Activated CD4-positive, alpha-beta T cell treated with anti-CD3 and anti-CD28 coated beads, Interleukin-2, amount 10 ng/mL, durations not matched to agents 7 days and 5 days (primary cell): ENCODE results near the gene NR5A2. TPM values are rescaled to one million over a fixed set of nuclear protein-coding genes. Genes with fewer than 3 reads are reported as not detected.
A peak's percentile ranks its signal among the peaks of the same experiment; 100 is the strongest.

ENCODE experiments used
- CTCF ChIA-PET: fragments of 350-600 bp; sonication (Branson Sonifier 250); formaldehyde crosslinking; loops from one replicate; lab custom pipeline; 2021; ENCODE audit warnings: antibody characterized with exemption; lab: Charles Lee
- POLR2A ChIA-PET: fragments of 350-600 bp; sonication (Branson Sonifier 250); formaldehyde crosslinking; loops from one replicate; lab custom pipeline; 2021; ENCODE audit warnings: antibody characterized with exemption; lab: Charles Lee
- DNase-seq: peaks from one replicate; pipeline ENCODE4 v3.0.0-alpha.2; 2020
- H3K27ac Mint-ChIP-seq: one replicate; pipeline ENCODE4 v1.8.0; 2021; ENCODE audit warnings: mild to moderate bottlenecking, moderate library complexity, mixed read lengths
- H3K27me3 Mint-ChIP-seq: one replicate; pipeline ENCODE4 v1.8.0; 2021; ENCODE audit warnings: mixed read lengths
- H3K36me3 Mint-ChIP-seq: one replicate; pipeline ENCODE4 v1.8.0; 2021; ENCODE audit warnings: low read depth, mixed read lengths
- H3K4me1 Mint-ChIP-seq: one replicate; pipeline ENCODE4 v1.8.0; 2021; ENCODE audit warnings: mixed read lengths
- H3K4me3 Mint-ChIP-seq: one replicate; pipeline ENCODE4 v1.8.0; 2021; ENCODE audit warnings: mild to moderate bottlenecking, moderate library complexity, mixed read lengths
- H3K9me3 Mint-ChIP-seq: one replicate; pipeline ENCODE4 v1.8.0; 2021; ENCODE audit warnings: mixed read lengths
- total RNA-seq, 2 experiments: library from RNA; stranded (reverse); gene quantifications; one replicate each; pipeline ENCODE4 v1.2.3, GENCODE V29; 2021

Gene NR5A2
- total RNA-seq, 2 experiments from 2014 or later = not detected

- no peak overlapping the region for H3K27ac Mint-ChIP-seq
- no peak for DNase-seq
- no peaks in the 10 kb centered on the region for H3K9me3 Mint-ChIP-seq
- ChIA-PET POLR2A (no interaction called here), CTCF (interaction anchor here (0.6 kb wide), 1 partner anchor 877 kb away, joined by 3 read pairs; no protein-coding TSS in a partner anchor)
- no peak overlapping the region for H3K4me3 Mint-ChIP-seq
- H3K4me1 Mint-ChIP-seq = peaks cover 4% of the 10 kb centered on the region
- H3K27me3 Mint-ChIP-seq = peaks cover 17% of the 10 kb centered on the region
- no peaks in the 10 kb centered on the region for H3K36me3 Mint-ChIP-seq
Observed at GRCh38 chr1:200124309-200124708, 96.8 kb downstream of the NR5A2 start.

- POLR2A ChIA-PET = no interaction called here
- Mint-ChIP-seq H3K9me3 (no peaks in the 10 kb centered on the region), H3K36me3 (no peaks in the 10 kb centered on the region)
Observed at GRCh38 chr1:200128081-200128480, 100.6 kb downstream of the NR5A2 start.

DNA sequence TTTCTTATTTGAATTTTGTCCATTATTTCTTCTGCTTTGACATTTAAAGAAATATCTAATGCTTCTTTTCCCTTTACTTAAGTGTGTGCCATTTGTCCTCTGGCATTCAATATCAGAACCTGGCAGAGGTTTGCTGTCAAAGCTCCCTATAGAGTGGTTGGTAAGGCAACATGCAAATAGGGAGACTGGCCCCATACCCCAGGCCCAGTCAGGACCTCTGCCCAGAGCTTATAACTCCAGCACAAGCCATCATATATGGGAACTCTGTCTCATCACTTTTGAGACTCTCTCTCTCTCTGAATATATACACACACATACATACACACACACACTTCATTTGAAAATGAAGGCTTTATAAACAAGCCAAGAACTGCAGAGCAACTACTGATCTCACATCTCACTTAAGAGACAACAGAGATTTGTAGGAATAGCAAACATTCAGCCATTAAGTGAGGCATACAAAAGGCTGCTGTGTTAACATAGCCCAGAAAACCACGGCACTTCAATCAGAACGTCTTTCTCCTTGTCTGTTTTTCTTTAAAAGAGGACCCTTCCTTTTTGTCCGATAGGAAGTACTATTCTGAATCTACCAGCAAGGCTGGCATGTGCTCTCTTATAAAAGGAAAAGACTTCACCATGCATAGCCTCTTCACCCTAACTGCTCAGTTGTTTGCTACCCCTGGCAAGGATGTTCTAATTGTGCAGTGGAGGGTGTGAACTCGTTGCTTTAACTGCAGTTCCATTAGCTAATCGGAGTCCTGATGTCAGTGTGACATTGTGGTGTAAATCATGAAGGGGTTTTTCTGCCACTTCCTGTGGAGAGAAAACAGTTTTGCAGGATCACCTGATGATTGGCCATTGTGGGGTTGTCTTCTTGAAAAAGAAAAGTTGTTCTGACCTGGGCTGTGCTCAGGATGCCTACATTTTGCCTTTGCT lies 101.7 kb downstream of the NR5A2 start:
- DNase-seq = peak; percentile 38
- H3K9me3 Mint-ChIP-seq = no peaks in the 10 kb centered on the region
- ChIA-PET POLR2A (no interaction called here), CTCF (interaction anchor here (0.9 kb wide), 1 partner anchor 147 kb away, joined by 3 read pairs; no protein-coding TSS in a partner anchor)
- H3K36me3 Mint-ChIP-seq = no peaks in the 10 kb centered on the region
- peaks cover 14% of the 10 kb centered on the region for H3K4me1 Mint-ChIP-seq
- no peaks in the 10 kb centered on the region for H3K27me3 Mint-ChIP-seq
- H3K4me3 Mint-ChIP-seq = no peak overlapping the region
- no peak overlapping the region for H3K27ac Mint-ChIP-seq

More at GRCh38 chr1:200128081-200128480, 100.6 kb downstream of the NR5A2 start:
- peaks cover 14% of the 10 kb centered on the region for H3K4me1 Mint-ChIP-seq
- H3K27me3 Mint-ChIP-seq = peaks cover under 1% of the 10 kb centered on the region
- no peak overlapping the region for H3K27ac Mint-ChIP-seq
- DNase-seq = no peak
- CTCF ChIA-PET = no interaction called here
- no peak overlapping the region for H3K4me3 Mint-ChIP-seq

- Mint-ChIP-seq H3K27ac (no peak overlapping the region), H3K4me1 (peaks cover 14% of the 10 kb centered on the region), H3K36me3 (no peaks in the 10 kb centered on the region), H3K27me3 (no peaks in the 10 kb centered on the region), H3K4me3 (no peak overlapping the region), H3K9me3 (no peaks in the 10 kb centered on the region)
- POLR2A ChIA-PET = no interaction called here
- no peak for DNase-seq
- CTCF ChIA-PET = interaction anchor here (0.6 kb wide), 1 partner anchor 123 kb away, joined by 4 read pairs; no protein-coding TSS in a partner anchor
Observed at GRCh38 chr1:200130552-200130951, 103.0 kb downstream of the NR5A2 start.

- POLR2A ChIA-PET = no interaction called here
- Mint-ChIP-seq H3K9me3 (no peaks in the 10 kb centered on the region), H3K27me3 (no peaks in the 10 kb centered on the region), H3K36me3 (no peaks in the 10 kb centered on the region), H3K4me1 (peaks cover 14% of the 10 kb centered on the region), H3K4me3 (no peak overlapping the region), H3K27ac (no peak overlapping the region)
- CTCF ChIA-PET = interaction anchor here (0.8 kb wide), 1 partner anchor 13 kb away, joined by 3 read pairs; no protein-coding TSS in a partner anchor
- no peak for DNase-seq
Observed at GRCh38 chr1:200131551-200132125, 104.1 kb downstream of the NR5A2 start.

- H3K27me3 Mint-ChIP-seq = no peaks in the 10 kb centered on the region
- no peak overlapping the region for H3K27ac Mint-ChIP-seq
- DNase-seq = no peak
- ChIA-PET CTCF (no interaction called here), POLR2A (no interaction called here)
- no peaks in the 10 kb centered on the region for H3K9me3 Mint-ChIP-seq
- H3K4me1 Mint-ChIP-seq = peaks cover 14% of the 10 kb centered on the region
- no peaks in the 10 kb centered on the region for H3K36me3 Mint-ChIP-seq
- H3K4me3 Mint-ChIP-seq = no peak overlapping the region
Observed at GRCh38 chr1:200133123-200133522, 105.6 kb downstream of the NR5A2 start.

DNA sequence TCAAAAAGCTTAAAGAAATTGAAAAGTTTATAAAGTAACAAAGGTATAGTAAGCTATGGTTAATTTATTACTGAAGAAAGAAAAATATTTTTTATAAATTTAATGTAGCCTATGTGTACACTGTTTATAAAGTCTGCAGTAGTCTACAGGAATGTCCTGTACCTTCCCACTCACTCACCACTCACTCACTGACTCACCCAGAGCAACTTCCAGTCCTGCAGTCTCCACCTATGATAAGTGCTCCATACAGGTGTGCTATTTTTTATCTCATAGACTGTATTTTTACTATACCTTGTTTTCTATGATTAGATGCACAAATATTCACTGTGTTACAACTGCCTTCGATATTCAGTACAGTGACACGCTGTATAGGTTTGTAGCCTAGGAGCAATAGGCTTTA lies 106.6 kb downstream of the NR5A2 start:
- H3K27me3 Mint-ChIP-seq = peaks cover 1% of the 10 kb centered on the region
- CTCF ChIA-PET = no interaction called here

DNA sequence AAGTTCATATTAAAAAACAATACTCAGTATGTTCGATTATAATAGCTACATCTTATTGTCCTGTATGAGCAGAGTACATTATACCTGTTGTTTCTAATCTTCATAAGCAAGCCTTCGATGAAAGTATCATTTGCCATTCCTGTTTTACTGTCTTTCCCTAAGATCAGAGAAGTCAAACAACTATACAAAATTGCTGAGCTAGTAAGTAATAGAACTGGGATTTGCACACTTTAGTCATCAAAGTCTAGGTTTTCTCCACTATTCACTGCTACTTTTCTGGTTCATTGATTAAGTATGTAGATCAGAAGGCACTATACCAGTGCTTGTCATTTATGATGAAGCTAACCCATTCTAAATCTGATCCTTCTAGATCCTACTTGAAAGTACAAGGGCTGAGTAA lies 108.9 kb downstream of the NR5A2 start:
- H3K27ac Mint-ChIP-seq = no peak overlapping the region
- no peak overlapping the region for H3K4me3 Mint-ChIP-seq
- no peaks in the 10 kb centered on the region for H3K4me1 Mint-ChIP-seq
- H3K27me3 Mint-ChIP-seq = peaks cover 4% of the 10 kb centered on the region
- DNase-seq = no peak
- ChIA-PET POLR2A (no interaction called here), CTCF (no interaction called here)
- H3K9me3 Mint-ChIP-seq = no peaks in the 10 kb centered on the region
- H3K36me3 Mint-ChIP-seq = no peaks in the 10 kb centered on the region

More for the DNA sequence above, 106.6 kb downstream of the NR5A2 start:
- H3K36me3 Mint-ChIP-seq = no peaks in the 10 kb centered on the region
- POLR2A ChIA-PET = no interaction called here
- H3K4me3 Mint-ChIP-seq = no peak overlapping the region
- no peaks in the 10 kb centered on the region for H3K9me3 Mint-ChIP-seq
- peaks cover 12% of the 10 kb centered on the region for H3K4me1 Mint-ChIP-seq
- no peak for DNase-seq
- H3K27ac Mint-ChIP-seq = no peak overlapping the region

- DNase-seq = peak; percentile 44
- peaks cover 4% of the 10 kb centered on the region for H3K27me3 Mint-ChIP-seq
- ChIA-PET POLR2A (no interaction called here), CTCF (no interaction called here)
- H3K27ac Mint-ChIP-seq = no peak overlapping the region
- no peaks in the 10 kb centered on the region for H3K4me1 Mint-ChIP-seq
- H3K36me3 Mint-ChIP-seq = no peaks in the 10 kb centered on the region
- no peaks in the 10 kb centered on the region for H3K9me3 Mint-ChIP-seq
- no peak overlapping the region for H3K4me3 Mint-ChIP-seq
Observed at GRCh38 chr1:200139661-200140250, 112.2 kb downstream of the NR5A2 start.

DNA sequence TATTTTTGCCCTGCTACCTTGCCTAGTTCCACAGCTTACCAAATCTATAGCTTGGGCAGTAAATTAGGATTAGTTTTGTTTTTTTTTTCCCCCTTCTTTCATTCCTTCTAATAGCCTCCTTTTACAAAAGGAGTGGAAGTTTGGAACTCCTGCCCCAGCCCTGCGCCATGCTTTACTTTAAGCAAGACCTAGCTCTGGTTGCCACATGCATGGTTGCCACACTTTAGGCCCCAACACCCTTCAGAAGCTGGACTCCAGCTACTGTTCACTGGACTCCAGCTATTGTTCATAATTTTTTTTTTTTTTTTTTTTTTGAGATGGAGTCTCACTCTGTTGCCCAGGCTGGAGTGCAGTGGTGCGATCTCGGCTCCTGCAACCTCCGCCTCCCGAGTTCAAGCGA lies 115.8 kb downstream of the NR5A2 start:
- ChIA-PET CTCF (interaction anchor here (1.0 to 2.5 kb wide), 4 partner anchors 9 to 153 kb away, joined by 4 to 10 read pairs (median 4); no protein-coding TSS in a partner anchor), POLR2A (no interaction called here)
- Mint-ChIP-seq H3K27me3 (peaks cover 3% of the 10 kb centered on the region), H3K9me3 (peaks cover 2% of the 10 kb centered on the region), H3K4me3 (no peak overlapping the region), H3K36me3 (no peaks in the 10 kb centered on the region), H3K27ac (no peak overlapping the region), H3K4me1 (peaks cover 2% of the 10 kb centered on the region)
- no peak for DNase-seq

- POLR2A ChIA-PET = no interaction called here
Observed at GRCh38 chr1:200146100-200146499, 118.6 kb downstream of the NR5A2 start.

DNA sequence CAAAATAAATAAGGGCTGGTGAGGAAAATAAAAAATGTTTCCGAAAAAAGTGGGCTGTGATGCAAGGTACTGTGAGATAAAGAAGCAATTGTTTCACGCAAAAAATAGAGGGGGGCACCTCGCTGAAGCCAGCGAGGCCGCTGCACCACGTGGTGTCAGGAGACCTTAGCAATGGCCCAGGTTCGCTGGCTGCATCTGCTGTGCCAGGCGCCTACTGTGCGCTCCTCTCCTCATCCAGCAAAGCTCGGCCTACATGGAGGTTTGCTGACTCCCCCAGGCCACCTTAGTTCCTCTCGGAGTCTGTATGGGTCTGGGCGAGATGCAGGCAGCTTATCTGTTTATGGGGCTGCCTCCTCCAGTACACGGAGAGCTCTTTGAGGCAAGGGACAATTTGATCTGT lies 119.6 kb downstream of the NR5A2 start:
- no peaks in the 10 kb centered on the region for H3K36me3 Mint-ChIP-seq
- peaks cover 2% of the 10 kb centered on the region for H3K9me3 Mint-ChIP-seq
- no peak for DNase-seq
- POLR2A ChIA-PET = no interaction called here
- no peak overlapping the region for H3K4me3 Mint-ChIP-seq
- peaks cover 14% of the 10 kb centered on the region for H3K4me1 Mint-ChIP-seq
- CTCF ChIA-PET = no interaction called here
- no peak overlapping the region for H3K27ac Mint-ChIP-seq
- no peaks in the 10 kb centered on the region for H3K27me3 Mint-ChIP-seq

More at GRCh38 chr1:200146100-200146499, 118.6 kb downstream of the NR5A2 start:
- Mint-ChIP-seq H3K36me3 (no peaks in the 10 kb centered on the region), H3K4me1 (peaks cover 10% of the 10 kb centered on the region), H3K27ac (no peak overlapping the region), H3K9me3 (peaks cover 2% of the 10 kb centered on the region), H3K27me3 (no peaks in the 10 kb centered on the region), H3K4me3 (no peak overlapping the region)
- CTCF ChIA-PET = interaction anchor here (0.5 kb wide), 1 partner anchor 1511 kb away, joined by 3 read pairs; no protein-coding TSS in a partner anchor
- no peak for DNase-seq

DNA sequence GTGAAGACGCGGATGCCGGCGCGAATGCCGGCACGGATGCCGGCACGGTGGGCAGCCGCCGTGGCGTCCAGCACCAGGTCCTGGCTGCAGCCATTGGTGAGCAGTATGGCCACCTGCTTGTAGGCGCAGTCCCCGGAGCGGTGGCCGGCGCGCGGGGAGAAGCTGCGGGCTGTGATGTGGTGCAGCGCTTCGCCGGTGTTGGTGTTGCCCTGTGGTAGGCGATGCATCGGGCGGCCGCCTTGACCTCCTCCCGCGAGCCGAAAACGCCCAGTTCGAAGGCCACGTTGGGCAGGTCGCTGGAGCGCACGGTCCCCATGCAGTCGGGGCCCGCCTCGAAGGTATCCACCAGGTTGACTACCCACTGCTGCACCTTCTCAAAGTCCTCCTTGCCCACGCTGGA lies 120.2 kb downstream of the NR5A2 start:
- Mint-ChIP-seq H3K27ac (no peak overlapping the region), H3K27me3 (no peaks in the 10 kb centered on the region), H3K36me3 (no peaks in the 10 kb centered on the region), H3K4me1 (peaks cover 18% of the 10 kb centered on the region), H3K9me3 (peaks cover 2% of the 10 kb centered on the region), H3K4me3 (no peak overlapping the region)
- DNase-seq = no peak
- ChIA-PET POLR2A (no interaction called here), CTCF (no interaction called here)
